Tibial nerve (tissue), 3 donors: ENCODE measurements around the gene LTB.
"Not testable (repeated sequence)": the region's sequence is repeated elsewhere in the genome, so short reads cannot be mapped to it uniquely, and the experiment has no call there.

ENCODE experiments used
- POLR2A ChIP-seq, 2 donors: fragments of 450-650 bp; IDR thresholded peaks; one replicate each; pipeline ENCODE4 v1.6.1; 2017; ENCODE audit warnings: antibody characterized with exemption in 2 of 2, mild to moderate bottlenecking in 2 of 2, moderate library complexity in 2 of 2
- TF ChIP-seq, protein P1 (sequence below), 5 experiments: fragments of 200-600 bp in 3 of 5; fragments of 450-650 bp in 2 of 5; sonication (generic) in 3 of 5; IDR thresholded peaks; one replicate each; pipeline ENCODE4 v1.5.1; 2016 to 2019; ENCODE audit warnings: antibody characterized with exemption in 5 of 5, mild to moderate bottlenecking in 3 of 5, moderate library complexity in 2 of 5

DNA sequence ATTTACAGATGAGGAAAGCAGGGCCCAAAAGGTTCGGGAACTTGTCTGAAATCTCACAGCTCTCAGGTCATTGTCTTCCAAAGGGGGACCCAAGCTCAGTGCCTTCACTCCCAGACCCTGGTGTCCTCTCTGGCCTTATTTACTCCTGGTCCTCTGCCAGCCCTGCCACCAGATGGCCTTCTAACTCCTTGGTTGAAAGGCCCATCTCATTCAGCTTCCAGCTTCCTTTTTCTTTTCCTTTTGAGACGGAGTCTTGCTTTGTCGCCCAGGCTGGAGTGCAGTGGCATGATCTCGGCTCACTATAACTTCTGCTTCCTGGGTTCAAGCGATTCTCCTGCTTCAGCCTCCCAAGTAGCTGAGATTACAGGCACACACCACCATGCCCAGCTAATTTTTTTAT, 30.9 kb downstream of the LTB start:
- TF ChIP-seq POLR2A (IDR thresholded peaks at IDR 0.05), result not testable (repeated sequence)
- TF ChIP-seq, protein P1, sequence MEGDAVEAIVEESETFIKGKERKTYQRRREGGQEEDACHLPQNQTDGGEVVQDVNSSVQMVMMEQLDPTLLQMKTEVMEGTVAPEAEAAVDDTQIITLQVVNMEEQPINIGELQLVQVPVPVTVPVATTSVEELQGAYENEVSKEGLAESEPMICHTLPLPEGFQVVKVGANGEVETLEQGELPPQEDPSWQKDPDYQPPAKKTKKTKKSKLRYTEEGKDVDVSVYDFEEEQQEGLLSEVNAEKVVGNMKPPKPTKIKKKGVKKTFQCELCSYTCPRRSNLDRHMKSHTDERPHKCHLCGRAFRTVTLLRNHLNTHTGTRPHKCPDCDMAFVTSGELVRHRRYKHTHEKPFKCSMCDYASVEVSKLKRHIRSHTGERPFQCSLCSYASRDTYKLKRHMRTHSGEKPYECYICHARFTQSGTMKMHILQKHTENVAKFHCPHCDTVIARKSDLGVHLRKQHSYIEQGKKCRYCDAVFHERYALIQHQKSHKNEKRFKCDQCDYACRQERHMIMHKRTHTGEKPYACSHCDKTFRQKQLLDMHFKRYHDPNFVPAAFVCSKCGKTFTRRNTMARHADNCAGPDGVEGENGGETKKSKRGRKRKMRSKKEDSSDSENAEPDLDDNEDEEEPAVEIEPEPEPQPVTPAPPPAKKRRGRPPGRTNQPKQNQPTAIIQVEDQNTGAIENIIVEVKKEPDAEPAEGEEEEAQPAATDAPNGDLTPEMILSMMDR (IDR thresholded peaks at IDR 0.05), result peak in 4 of 5 experiments; percentile 10 to 38 (median 34)
